Hepatocyte (in vitro differentiated cells): ENCODE results near the gene ROPN1.
"Not testable (repeated sequence)": the region's sequence is repeated elsewhere in the genome, so short reads cannot be mapped to it uniquely, and the experiment has no call there.

Source experiments
- CTCF ChIP-seq: fragments of 200-600 bp; sonication (generic); IDR thresholded peaks from 2 replicates; pipeline ENCODE4 v1.5.1; 2016; ENCODE audit warnings: antibody characterized with exemption, mild to moderate bottlenecking; ENCODE audit not compliant: poor library complexity
- EZH2 ChIP-seq: fragments of 200-600 bp; sonication (generic); IDR thresholded peaks from 2 replicates; pipeline ENCODE4 v1.6.1; 2016; ENCODE audit warnings: antibody characterized with exemption, mild to moderate bottlenecking, borderline replicate concordance
- EZH2phosphoT487 ChIP-seq: fragments of 200-600 bp; sonication (generic); IDR thresholded peaks from one replicate; pipeline ENCODE4 v1.6.1; 2018; ENCODE audit warnings: antibody characterized with exemption, mild to moderate bottlenecking, low read depth, moderate library complexity; ENCODE audit not compliant: unreplicated experiment, severe bottlenecking

- not testable (repeated sequence) for TF ChIP-seq CTCF, EZH2phosphoT487, EZH2
These were observed 15.0 kb downstream of the ROPN1 start for GRCh38 chr3:123976904-123977303.
